ENCODE results near the gene SCN5A.

DNA sequence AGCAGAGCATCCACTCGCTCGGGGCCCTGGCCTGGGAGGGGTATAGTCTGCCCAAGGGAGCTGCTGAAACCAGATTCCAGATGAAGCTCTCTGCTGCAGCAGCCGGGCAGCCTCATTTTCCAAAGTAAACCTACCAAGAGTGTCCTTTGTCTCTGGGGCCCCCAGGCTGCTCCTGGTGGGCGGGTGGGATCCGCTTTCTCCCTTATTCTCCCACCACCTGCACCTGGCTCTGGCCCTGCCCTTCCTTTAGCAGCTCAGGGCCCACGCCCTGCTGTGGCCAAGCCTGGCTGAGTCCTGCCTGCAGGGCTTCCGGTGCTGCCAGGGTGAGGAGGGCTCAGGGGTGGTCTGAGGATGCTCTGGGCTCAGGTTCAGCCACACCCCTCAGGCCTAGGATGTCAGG lies 13.0 kb downstream of the SCN5A start:
- no peak for TF ChIP-seq EZH2 (IDR thresholded peaks at IDR 0.05; ENCODE audit: insufficient read depth, poor library complexity, severe bottlenecking)
- TF ChIP-seq EZH2phosphoT487 (IDR thresholded peaks at IDR 0.05; ENCODE audit: insufficient read depth, low read depth): no peak

Measured in GM23248 (cell line).